Endothelial cell of umbilical vein (primary cell): ENCODE results near the gene IRX5. TPM values are rescaled to one million over a fixed set of nuclear protein-coding genes. Genes with fewer than 3 reads are reported as not detected.

Experiments
- BruUV-seq: library from RNA; stranded (reverse); fragments of 400-500 nt; replicated peaks from 2 replicates; lab custom pipeline; 2021; lab: Mats Ljungman, UMichigan
- CTCF ChIA-PET: fragments of 300-600, 350-600 bp; sonication (Branson Sonifier 250); formaldehyde crosslinking; loops from one replicate; lab custom pipeline; 2021; ENCODE audit warnings: antibody characterized with exemption, inconsistent platforms; lab: Charles Lee
- POLR2A ChIA-PET: fragments of 300-600, 350-600 bp; sonication (Branson Sonifier 250); formaldehyde crosslinking; loops from one replicate; lab custom pipeline; 2021; ENCODE audit warnings: antibody characterized with exemption, inconsistent platforms; lab: Charles Lee
- DNase-seq: peaks from one replicate; pipeline ENCODE4 v3.0.0-alpha.2; 2011; ENCODE audit warnings: low read depth, low spot score
- FAIRE-seq: peaks from 2 replicates; lab custom pipeline; 2011; peaks lifted over from hg19 to GRCh38; lab: Jason Lieb, UNC
- H2AFZ ChIP-seq: 2 replicates; pipeline ENCODE4 v1.6.0; 2012; ENCODE audit warnings: low read depth, low read length, control low read depth, inconsistent platforms
- H3K27ac ChIP-seq: 2 replicates; pipeline ENCODE4 v1.5.1; 2011; ENCODE audit warnings: low read depth, mild to moderate bottlenecking, control low read depth, low read length, moderate library complexity; ENCODE audit not compliant: insufficient read depth
- H3K27me3 ChIP-seq, 2 experiments: 2 replicates each; pipeline versions ENCODE4 v1.6.0 to v1.6.1; 2011; ENCODE audit warnings: low read length in 2 of 2, mixed read lengths in 1 of 2; ENCODE audit not compliant: control insufficient read depth in 2 of 2, insufficient read depth in 2 of 2
- H3K36me3 ChIP-seq, 2 experiments: 2 replicates in 1 of 2; 3 replicates in 1 of 2; pipeline ENCODE4 v1.5.1; 2011; ENCODE audit warnings: low read length in 2 of 2, mild to moderate bottlenecking in 1 of 2, moderate library complexity in 1 of 2; ENCODE audit not compliant: control insufficient read depth in 2 of 2, insufficient read depth in 2 of 2; ENCODE audit errors: extremely low read depth in 1 of 2
- H3K4me1 ChIP-seq: 3 replicates; pipeline ENCODE4 v1.5.1; 2011; ENCODE audit warnings: mild to moderate bottlenecking, low read length; ENCODE audit not compliant: control insufficient read depth, insufficient read depth; ENCODE audit errors: extremely low read depth
- H3K4me2 ChIP-seq: 2 replicates; pipeline ENCODE4 v1.6.1; 2011; ENCODE audit warnings: low read length, control low read depth, mixed read lengths; ENCODE audit not compliant: insufficient read depth
- H3K4me3 ChIP-seq, 3 experiments: fragments of 200-600 bp in 1 of 3; sonication (generic), shearing (Covaris generic) in 1 of 3; replicated peaks in 1 of 3; 2 replicates each; pipeline ENCODE4 v1.5.1; 2011 to 2016; ENCODE audit warnings: control low read depth in 3 of 3, low read length in 3 of 3, mild to moderate bottlenecking in 2 of 3, inconsistent platforms in 1 of 3, low read depth in 1 of 3, moderate library complexity in 1 of 3; ENCODE audit not compliant: insufficient read depth in 1 of 3
- H3K79me2 ChIP-seq: 2 replicates; pipeline ENCODE4 v1.6.0; 2012; ENCODE audit warnings: low read length, inconsistent platforms; ENCODE audit not compliant: control insufficient read depth, insufficient read depth
- H3K9ac ChIP-seq: replicated peaks from 2 replicates; pipeline ENCODE3; 2011; ENCODE audit warnings: low read length, control low read depth; ENCODE audit not compliant: insufficient read depth; ENCODE audit errors: extremely low read depth
- H3K9me1 ChIP-seq: replicated peaks from 3 replicates; pipeline ENCODE4 v1.6.0; 2011; ENCODE audit warnings: mild to moderate bottlenecking, low read length; ENCODE audit not compliant: control insufficient read depth, insufficient read depth; ENCODE audit errors: extremely low read depth
- H3K9me3 ChIP-seq: replicated peaks from 2 replicates; pipeline ENCODE4 v1.5.1; 2012; ENCODE audit warnings: low read length, inconsistent platforms; ENCODE audit not compliant: control insufficient read depth, insufficient read depth
- H4K20me1 ChIP-seq: replicated peaks from 2 replicates; pipeline ENCODE3; 2011; ENCODE audit warnings: mild to moderate bottlenecking, low read length; ENCODE audit not compliant: control insufficient read depth, insufficient read depth; ENCODE audit errors: extremely low read depth
- CTCF ChIP-seq, 2 donors: IDR thresholded peaks; 1 replicate in 1 of 2; 2 replicates in 1 of 2; pipeline ENCODE4 v1.5.1; 2011; ENCODE audit warnings: low read length in 2 of 2, mild to moderate bottlenecking in 2 of 2, moderate library complexity in 2 of 2, control low read depth in 1 of 2, inconsistent platforms in 1 of 2, low read depth in 1 of 2; ENCODE audit not compliant: insufficient read depth in 1 of 2; ENCODE audit errors: extremely low read depth in 1 of 2
- EZH2 ChIP-seq: IDR thresholded peaks from 2 replicates; pipeline ENCODE4 v1.6.1; 2012; ENCODE audit warnings: borderline replicate concordance, low read depth, mild to moderate bottlenecking, moderate library complexity, low read length, inconsistent platforms; ENCODE audit not compliant: severe bottlenecking
- FOS ChIP-seq: IDR thresholded peaks from 2 replicates; pipeline ENCODE4 v1.6.1; 2011; ENCODE audit warnings: mild to moderate bottlenecking, low read length, moderate library complexity, borderline replicate concordance; ENCODE audit not compliant: insufficient read depth
- GATA2 ChIP-seq: IDR thresholded peaks from 2 replicates; pipeline ENCODE4 v1.7.0; 2011; ENCODE audit warnings: low read depth, mild to moderate bottlenecking, moderate library complexity, mixed read lengths, low read length; ENCODE audit not compliant: insufficient read length, insufficient read depth
- JUN ChIP-seq: IDR thresholded peaks from 2 replicates; pipeline ENCODE4 v1.6.1; 2011; ENCODE audit warnings: borderline replicate concordance, low read depth; ENCODE audit not compliant: insufficient read length, insufficient read depth
- MAX ChIP-seq: IDR thresholded peaks from 2 replicates; pipeline ENCODE4 v1.6.1; 2011; ENCODE audit not compliant: insufficient read depth, insufficient read length
- MYC ChIP-seq: IDR thresholded peaks from one replicate; pipeline ENCODE4 v1.6.1; 2011; ENCODE audit warnings: mild to moderate bottlenecking, low read depth, low read length
- POLR2A ChIP-seq: IDR thresholded peaks from 2 replicates; pipeline ENCODE4 v1.6.1; 2012; ENCODE audit warnings: low read depth, mild to moderate bottlenecking, control low read depth, low read length
- POLR2AphosphoS5 ChIP-seq: IDR thresholded peaks from 2 replicates; pipeline ENCODE4 v1.6.1; 2012; ENCODE audit warnings: low read depth, mild to moderate bottlenecking, control low read depth, low read length, moderate library complexity; ENCODE audit not compliant: insufficient read depth
- dilution Hi-C: fragments of 300-500 bp; cut with MboI; formaldehyde crosslinking; loops from one replicate; pipeline ENCODE4 v1.15.0; 2019; ENCODE audit warnings: low sequenced_read_pairs; ENCODE audit not compliant: extremely low pct_ligation_motif_present
- intact Hi-C: fragments of 100-400 bp; cut with micrococcal nuclease; formaldehyde crosslinking; loops from one replicate; pipeline ENCODE4 v1.10.0; 2022
- polyA plus RNA-seq, 4 experiments: library from polyadenylated mRNA; depleted of rRNA in 3 of 4; stranded (reverse) in 3 of 4; unstranded in 1 of 4; fragments of >200 nt; gene quantifications; 2 replicates each; pipeline versions ENCODE4 v1.2.1 to v1.2.3, GENCODE V29; 2011 to 2012; ENCODE audit warnings: missing spikeins in 1 of 4
- total RNA-seq: library from RNA; stranded (reverse); gene quantifications from 2 replicates; pipeline ENCODE4 v1.2.3, GENCODE V29; 2021

Gene IRX5
- total and polyA plus RNA-seq, 2 donors (not counting 3 experiments of a cell fraction or from before 2014, with no cell fraction given), result not detected

GRCh38 chr16:54911079-54911478 is 19.6 kb upstream of the IRX5 start:
- no peaks in the 10 kb centered on the region for H3K36me3 ChIP-seq
- H3K79me2 ChIP-seq, result no peaks in the 10 kb centered on the region
- ChIA-PET CTCF (no interaction called here), POLR2A (no interaction called here)
- H3K4me1 ChIP-seq, result no peaks in the 10 kb centered on the region
- dilution Hi-C loops, result no loop called here
- FAIRE-seq, result no peak
- H3K9me1 ChIP-seq, result no peaks in the 10 kb centered on the region
- no peaks in the 10 kb centered on the region for H3K27me3 ChIP-seq
- DNase-seq, result no peak
- BruUV-seq, result no TSS peak
- TF ChIP-seq GATA2 (no peak), POLR2A (no peak), CTCF (IDR thresholded peaks at IDR 0.05; ENCODE audit: extremely low read depth in 1 of 2, insufficient read depth in 1 of 2, low read depth in 1 of 2, low read length in 2 of 2) (no peak), MYC (no peak), POLR2AphosphoS5 (no peak), FOS (no peak), EZH2 (no peak), JUN (no peak), MAX (no peak)
- no peak overlapping the region for H2AFZ ChIP-seq
- H3K9me3 ChIP-seq, result no peaks in the 10 kb centered on the region
- intact Hi-C loops, result no loop called here
- no peak overlapping the region for H3K4me2 ChIP-seq
- no peak overlapping the region for H3K4me3 ChIP-seq
- H3K27ac ChIP-seq, result no peak overlapping the region
- no peak overlapping the region for H3K9ac ChIP-seq
- no peaks in the 10 kb centered on the region for H4K20me1 ChIP-seq
